Stimulated activated CD4-positive, alpha-beta T cell treated with anti-CD3 and anti-CD28 coated beads, Interleukin-2, amount 100 ng/mL, for 24 hours (primary cell): ENCODE data around the gene PROM1.

Source experiments
- DNase-seq, 2 donors: peaks; one replicate each; pipeline ENCODE4 v3.0.0-alpha.2; 2020

The PROM1 gene

DNA sequence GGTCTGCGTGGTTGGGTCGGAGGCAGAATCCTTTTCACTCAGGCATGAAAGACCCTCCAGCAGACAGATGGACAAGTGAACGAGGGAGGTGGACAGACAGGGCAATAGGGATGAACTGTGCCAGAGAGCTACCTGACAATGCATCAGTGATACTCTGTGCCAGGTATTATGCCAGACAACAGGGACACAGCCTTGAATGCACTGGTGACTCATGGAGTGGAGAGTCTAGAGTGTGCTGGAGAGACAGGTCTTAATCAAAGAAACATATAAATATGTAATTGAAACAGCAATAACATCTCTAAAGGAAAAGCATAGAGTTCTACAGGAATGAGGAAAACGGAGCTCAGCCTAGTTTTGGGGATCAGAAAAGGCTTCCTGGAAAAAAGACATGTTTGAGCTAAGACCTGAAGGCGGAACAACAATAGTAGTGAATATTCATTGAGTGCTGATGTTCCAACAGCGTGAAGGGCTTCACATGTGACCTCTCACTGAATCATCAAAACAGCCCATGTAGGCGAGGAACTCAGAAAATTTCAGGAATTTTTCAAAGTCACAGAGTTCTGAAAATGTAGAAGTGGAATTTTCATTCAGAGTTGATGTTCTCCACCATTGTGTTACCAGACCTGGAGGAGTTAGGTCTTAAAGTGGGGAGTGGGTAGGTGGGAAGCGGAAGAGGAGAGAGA is 100.8 kb downstream of the PROM1 start:
- no peak for DNase-seq

DNA sequence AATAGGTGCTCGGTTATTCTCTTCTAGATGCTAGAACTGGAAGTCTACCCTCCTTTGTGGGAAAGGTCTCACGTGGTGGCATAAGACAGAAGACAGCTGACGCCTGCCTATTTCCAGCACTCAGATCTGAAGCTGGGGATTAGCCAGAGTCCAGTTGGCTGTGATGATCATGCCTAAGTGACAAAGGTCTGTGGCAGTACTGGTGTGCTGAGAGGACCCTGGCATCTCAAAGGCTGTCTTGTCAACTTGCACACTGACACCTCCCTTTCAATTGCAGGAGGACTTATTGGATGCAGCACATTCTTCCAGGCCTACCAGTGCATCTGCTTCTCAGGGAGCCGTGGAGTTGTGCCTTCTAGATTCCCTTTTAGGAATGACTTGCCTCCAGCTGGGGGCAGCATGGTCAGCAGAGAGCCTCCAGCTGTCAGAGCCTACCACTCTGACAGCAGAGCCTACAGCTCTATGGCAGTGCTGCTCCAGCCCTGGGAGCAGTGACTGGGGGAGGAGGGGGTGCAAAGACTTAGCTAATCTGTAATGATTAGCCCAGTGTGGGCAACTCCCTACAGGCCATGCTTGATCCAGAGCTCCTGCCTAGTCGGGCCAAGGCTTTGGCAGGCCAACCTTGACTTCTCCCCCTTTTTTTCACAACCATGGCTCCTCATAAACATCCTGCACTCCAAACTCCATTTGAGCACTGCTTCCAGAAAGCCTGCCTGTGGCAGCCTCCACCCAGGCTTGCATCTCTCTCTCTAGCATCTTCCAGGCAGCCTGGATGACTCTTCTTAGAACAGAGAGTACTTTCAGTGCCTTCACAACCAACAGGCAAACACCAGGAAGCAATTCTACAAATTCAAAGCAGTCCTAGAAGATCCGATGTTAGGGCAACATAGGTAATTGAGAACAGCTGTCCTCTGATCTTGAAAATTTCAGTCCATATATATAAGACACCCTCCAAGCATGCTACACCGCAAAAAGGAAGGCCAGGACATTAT is 107.1 kb downstream of the PROM1 start:
- DNase-seq = no peak

DNA sequence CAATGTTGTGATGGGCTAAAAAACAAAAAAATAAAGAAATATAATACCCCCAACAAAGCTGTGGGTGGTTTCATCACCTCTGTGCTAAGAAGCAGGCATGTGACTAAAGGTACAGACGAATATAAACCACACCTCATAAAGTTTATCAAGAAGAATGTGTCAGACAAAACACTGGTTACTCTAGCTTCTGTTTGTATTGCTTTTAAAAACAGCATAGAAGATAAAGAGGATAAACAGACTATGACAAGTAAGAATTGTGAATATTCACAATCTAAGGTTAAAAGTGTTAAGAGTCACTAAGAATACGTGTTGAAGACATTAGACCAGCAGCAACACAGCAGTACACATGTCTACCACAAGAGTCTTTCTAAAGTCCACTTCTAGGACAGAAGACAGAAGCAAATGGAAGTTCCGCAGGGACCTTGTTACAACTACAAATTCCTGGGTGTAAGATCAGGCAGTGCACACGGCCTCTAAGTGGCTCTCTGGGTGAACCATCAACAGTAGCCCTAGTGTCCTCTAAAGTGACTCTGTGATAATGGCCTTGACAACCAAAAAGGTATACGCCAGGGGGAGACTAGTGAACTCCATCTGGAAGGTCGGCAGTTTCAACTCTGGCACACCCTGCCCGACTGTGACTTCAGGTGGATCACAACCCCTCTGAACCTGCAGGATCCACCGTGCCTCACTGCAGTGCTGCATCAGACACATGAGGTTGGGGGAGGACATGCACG is 112.6 kb downstream of the PROM1 start:
- no peak for DNase-seq

DNA sequence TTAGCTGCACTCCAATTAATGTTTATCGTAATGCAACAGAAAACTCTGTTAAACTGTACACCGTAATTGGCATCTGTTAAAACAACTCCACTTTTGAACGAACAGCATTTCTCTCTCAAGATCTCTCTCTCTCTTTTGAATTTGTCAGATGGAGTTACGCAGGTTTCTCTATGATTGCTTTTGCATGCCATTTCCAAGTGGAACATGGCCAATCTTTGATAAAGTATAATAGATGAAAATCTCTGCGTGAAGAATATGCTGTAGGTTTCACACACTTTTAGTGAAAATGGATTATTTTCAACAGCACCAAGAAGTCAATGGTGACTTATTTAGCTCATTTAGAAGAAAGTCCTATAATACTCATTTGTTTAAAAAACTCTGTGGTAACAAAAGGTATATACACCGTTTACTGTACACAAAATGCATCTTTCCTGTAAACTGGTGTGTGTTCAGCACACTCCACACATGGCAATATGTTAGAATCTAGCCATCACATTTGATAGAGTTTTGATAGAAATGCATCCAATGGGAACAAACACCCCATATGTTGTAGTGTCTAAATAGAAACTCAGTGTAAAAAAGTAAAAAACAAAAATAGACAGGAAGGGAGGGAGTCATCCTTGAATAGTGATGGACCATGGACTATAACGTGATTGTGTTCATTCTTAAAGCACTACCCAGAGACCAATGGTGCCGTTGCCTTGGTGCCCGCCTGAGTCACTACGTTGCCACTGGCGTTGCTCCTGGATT is 115.1 kb downstream of the PROM1 start:
- DNase-seq = no peak

DNA sequence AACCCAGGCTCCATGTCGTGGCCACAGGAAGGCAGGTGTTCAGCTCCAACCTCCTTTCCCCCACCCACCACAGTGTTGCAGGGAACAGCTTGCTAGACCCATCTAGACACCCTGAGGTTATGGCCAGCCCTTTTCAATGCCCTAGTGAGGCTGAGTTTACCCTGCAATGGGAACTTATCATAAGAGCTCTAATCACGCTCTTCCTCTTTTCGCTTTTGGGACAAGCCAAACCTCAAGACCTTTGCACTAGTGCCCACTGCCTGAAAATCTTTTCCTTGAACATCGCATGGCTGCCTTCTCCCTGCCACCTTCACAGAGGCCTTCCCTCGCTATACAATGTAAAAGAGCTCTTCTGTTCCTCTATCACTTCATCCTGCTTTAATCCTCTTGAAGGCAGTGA is 118.5 kb downstream of the PROM1 start:
- no peak for DNase-seq

DNA sequence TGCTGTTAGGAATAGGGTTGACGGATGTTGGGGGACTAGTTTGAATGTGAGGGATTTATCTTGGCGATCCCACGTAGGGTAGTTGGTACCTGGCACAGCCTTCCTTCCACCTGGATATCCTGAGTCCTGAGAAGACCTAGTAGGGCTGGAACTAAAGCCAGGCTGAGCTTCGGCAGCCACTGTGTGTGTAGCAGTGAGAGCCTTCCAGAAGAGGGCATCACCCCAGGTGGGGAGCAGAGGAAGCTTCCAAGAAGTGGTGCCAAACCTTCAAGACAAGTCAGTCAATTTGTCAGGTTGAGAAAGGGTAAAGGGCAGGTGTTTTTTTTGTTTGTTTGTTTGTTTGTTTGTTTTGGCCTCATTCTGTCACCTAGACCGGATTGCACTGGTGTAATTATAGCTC is 119.7 kb downstream of the PROM1 start:
- DNase-seq = no peak

DNA sequence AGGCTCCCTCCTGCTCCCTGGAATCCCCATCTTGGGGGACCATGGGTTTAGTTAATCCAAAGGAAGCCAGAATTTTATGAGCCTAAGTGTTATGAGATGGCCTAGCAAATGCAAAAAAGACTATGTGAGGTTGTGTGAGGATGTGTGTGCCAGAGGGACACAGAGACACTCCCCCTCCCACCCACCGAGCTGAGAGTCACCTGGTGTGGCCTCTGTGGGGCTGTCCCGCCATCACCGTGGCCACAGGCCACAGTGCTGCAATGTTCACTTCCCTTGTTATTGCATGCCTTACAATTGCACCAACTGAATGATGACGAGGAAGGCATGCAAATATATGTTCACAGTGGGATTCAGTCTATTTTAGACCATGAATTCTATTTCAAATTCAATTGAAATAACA is 120.2 kb downstream of the PROM1 start:
- DNase-seq = peak; percentile 33 to 48

DNA sequence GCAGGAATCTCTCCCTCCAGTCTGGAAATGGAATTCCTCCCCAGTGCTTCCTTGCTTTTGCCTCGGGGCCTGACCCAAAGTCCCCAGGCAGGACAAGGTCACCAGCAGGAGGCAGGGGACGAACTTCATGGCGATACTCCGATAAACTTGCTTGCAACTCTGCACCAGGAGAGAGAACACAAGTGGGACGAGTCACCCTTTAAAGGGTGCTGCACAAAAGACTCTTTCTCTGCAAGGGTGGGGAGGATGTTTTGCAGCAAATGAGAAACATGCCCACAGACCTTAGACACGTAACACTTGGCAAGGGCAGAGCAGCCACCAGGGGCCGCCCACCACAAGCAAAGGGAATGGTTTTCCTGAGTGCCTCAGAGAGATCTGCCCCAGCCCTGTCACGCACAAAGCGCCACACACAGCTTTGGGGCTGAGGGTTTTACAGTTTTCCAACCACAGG is 120.8 kb downstream of the PROM1 start, which contains the start of gene FGFBP2:
TSS of gene FGFBP2 (minus strand) at position 175 of the 451 bp plus-strand sequence. CDS start at position 129, 46 bp downstream.
- DNase-seq = peak; percentile 41 to 67

DNA sequence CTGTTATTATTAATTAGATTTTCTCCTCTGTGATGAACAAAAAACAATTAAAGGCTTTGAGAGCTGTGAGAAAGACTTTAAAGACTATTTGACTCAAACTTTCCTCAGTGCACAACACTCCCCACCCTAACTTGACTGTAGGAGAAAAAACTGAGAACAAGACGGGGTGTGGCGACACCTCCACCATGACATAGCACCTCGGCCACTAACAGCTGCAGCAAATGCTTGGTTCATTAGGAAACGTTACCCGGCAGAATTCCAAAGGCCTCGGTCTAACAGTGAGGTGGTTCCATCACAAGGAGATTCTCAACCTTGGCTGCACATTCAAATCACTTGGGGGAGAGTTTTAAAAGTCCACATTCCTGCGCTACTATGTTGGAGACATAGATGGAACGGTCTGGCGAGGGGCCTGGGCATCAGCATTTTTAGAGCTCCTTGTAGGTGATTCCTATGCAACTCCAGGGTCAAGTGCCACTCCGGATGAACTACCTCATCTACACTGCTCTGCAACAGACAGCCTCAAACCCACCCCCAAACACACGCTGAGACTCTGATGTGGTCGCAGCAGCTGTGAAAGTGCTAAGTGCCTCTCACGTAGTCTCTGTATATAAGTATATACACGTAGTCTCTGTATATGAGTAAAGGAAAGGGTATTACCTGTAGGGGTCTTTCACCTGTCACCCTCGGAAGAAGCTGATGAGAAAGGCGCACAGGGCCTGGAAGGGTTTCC is 121.9 kb downstream of the PROM1 start:
- no peak for DNase-seq

DNA sequence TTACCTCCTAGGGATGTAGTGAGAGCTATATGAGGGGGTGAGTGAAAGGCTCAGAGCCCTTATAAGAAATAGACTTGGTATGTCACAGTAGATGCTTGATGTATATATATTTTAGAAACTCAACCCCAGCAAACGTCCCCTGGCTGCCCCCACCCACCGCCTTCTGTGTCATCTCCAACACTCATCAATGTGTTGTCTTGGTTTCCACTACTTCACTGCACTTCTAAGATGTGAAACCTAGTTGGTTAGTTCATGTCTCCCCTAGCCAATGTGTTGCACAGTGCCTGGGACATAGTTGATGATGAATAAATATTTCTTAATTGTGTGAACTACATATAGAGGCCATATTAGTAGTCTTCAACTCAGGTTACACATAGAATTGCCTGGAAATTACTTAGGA is 125.3 kb downstream of the PROM1 start:
- DNase-seq = no peak

DNA sequence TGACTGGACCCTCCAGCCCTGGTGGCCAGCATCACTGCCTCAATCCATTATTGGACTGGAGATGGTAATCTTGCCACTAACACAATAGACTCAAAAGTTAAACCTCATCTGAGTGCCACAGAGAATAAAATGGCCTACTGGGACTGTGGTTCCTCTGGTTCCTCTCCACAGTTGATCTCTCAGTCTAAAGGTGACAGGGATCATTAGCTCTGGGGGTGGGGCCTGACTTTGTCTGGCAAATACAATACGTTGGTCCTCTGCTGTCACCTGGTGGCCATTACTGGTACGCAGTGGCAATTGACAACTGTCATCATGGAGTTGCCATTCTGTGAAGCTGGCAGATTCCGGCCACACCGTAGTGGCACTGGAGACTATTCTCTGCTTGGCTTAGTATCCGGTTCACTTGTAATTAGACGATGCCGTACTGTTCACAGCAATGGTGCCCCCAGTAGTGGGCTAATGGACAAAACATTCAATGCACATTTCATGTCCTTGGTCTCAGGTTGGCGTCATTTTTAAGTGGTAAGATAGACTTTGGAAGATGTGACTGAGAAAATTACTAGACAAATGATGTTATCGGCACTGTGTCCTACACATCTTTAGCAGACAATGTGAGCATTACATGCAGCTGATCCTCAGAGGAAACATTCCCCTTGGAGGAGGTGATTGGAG is 127.5 kb downstream of the PROM1 start:
- peak; percentile 86 to 89 for DNase-seq

DNA sequence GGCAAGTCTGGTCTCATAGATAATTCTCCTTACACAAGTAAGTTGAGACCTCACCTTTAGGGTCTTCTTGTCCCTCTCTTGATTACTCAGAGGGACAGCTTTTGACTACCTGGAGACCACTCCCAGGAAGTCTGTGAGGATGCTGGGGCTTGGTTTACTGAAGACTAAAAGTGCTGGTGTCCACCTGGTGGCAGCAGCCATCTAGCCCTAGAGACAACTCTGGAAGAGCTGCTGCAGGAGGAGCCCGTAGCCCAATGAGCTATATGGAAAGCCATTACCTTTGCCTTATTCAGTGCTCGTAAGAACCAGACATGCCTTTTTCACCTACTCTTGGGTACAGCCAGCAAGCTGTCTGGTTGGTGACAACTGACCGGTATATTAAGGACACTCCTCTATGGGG is 128.2 kb downstream of the PROM1 start:
- DNase-seq = no peak

DNA sequence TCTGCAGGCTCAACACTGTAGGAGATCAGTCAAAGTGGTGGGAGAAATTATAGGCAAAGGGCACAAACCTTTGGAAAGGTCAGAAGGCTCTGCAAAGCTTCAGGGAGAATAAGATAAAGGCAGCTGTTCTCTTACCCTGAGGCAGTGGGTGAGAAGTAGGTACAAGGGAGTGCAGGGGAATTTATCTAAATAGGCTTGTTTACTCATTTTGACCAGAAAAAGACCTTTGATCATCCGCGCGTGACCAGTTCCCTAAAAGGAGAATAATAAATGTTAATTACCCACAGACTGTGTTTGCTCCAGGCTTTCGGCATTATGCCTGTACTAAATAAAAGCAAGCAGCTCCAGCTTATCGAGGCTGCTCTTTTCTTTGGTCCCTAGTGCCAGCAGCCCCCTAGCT is 130.2 kb downstream of the PROM1 start:
- no peak for DNase-seq

DNA sequence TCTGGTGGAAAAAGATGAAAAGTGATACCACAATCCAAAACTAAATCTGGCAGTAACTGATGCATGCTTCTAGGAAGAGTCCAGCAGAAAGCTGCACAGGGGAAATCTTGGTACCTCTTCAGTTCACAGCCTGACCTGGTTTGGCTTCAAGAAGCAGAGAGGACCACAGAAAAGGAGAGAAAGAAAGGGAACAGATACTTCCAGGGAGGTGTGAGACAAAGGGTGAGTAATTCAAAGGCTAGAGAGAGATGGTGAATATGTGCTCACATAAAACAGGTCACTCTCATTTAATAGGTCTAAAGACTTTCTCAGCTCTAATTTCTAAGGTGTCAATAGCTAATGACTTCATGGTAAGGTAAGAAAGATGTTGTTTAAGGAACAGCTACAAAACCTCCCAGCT is 132.0 kb downstream of the PROM1 start:
- DNase-seq = no peak

DNA sequence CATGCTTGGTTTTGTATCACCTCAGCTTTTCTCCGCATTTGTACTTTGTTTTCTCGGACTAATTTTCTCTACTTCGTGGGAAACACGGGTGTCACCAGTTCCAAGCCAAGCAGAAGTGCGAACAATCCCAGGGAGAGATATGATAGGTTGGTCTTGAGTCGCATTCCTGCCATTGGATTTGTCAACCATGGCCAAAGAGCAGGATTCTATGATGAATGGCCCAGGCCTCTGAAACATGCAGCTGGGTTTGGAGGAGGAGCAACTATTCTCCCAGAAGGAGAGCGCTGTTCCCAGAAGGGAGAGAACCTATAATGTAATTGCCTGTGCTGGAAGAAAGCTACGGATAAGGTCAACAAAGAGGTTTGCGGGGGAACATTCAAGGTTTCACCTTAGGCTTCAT is 135.0 kb downstream of the PROM1 start:
- no peak for DNase-seq

DNA sequence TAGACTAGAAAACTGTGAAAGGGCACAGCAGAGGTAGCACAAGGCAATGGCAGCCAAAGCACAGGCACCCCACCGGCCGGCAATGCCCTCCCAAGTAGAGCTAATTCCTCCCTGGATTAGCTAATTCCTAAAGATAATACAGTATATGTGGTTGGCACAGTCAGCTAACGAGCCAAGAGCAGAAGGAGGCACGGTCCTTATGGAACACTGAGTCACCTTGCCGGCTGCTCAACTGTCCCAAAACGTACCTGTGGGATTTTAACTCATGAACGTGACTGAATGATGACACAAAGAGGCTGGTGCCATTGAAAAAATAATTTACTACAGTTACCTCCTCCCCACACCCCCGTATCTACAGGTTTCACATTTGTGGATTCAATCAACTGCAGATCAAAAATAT is 136.1 kb downstream of the PROM1 start:
- DNase-seq = no peak

DNA sequence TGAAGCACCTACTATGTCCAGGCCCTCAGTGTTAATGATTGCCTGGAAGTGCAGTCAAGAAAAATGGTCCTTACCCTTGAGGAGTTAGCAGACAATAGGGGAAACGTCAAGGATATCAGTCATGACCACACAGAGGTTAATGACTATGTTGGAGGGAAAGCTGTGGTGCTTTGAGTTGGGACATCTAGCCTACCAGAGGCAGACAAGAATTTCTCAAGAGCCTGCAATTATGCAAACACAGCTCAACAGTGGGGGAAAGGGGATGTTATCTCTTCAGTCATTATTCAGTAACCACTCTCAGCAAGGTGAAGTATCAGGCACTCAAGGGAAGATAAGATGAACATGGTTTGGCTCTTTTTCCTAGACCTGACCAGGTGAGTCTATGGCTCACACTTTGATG is 138.3 kb downstream of the PROM1 start:
- no peak for DNase-seq

DNA sequence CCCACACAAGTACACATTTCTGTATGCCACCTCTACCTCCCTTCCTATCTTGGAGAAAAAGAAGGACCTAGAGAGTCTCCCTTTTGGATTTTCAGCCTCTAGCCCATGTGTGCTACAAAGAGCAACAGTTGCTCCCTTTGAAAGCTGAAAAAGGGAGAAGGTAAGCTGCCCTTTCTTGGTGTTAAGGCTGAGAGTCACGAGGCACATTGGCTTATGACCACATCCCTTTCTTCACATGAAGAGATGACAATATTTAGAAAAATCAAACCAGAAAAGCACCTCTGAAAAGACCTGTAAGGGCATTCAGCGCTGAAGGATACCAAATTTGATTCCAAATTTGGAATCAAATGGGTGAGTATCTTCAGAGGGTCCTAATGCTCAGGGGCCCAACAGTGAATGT is 138.9 kb downstream of the PROM1 start:
- no peak for DNase-seq

DNA sequence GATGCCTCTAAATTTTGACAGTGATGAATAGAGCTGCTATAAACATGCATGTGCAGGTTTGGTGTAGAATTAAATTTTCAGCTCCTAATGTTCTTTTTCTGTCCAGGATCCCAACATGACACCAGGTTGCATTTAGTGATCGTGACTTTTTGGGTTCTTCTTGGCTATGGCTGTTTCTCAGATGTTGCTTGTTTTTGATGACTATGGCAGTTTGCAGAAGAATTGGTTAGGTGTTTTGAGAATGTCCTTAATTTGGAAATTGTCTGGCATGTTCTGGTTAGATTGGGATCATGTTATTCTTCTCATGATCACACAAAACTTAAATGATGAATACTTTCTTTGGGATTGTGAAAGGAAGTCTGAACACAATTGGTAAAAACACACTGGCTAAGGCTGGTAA is 141.5 kb downstream of the PROM1 start:
- no peak for DNase-seq

DNA sequence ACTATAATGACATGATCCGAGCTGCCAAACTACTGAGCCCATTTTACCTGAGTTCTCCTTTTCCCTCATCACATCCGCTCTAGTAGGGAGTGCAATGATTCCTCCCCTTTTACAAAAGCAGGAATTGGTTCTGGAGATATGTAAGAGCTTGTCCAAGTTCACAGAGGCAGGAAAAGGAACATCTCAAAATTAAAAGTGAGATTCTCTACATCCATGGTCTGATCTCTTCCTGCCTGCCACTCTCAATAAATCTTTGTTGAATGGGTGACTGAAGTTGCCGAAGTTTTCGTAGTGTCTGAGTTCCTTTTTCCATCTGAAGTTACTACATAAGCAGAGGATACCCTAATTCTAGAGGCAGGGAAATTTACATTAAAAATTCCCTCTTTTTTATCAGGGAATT is 145.2 kb downstream of the PROM1 start, which contains the start of gene FGFBP1:
TSS of gene FGFBP1 (minus strand) at position 101 of the 400 bp plus-strand sequence. CDS start 2,108 bp downstream, outside the sequence.
- no peak for DNase-seq

DNA sequence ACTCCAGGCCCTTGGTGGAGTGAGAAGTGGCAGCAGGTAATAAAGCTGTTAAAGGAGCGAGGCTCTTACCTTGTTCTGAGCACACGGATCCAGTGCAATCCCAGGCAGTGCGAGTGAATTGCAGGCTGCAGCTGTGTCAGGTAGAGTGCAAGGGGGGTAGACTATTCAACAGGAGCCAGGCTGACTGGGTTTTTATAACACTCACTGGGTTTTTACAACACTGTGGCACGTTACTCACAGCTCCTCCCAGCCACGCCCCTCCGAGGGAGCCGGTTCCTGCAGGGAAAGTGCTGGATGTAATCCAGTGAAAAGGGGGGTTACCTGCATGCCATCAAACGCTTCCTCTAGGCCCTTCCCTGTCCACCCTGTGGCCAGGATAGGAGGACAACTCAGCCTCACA is 145.6 kb downstream of the PROM1 start:
- no peak for DNase-seq
